ENCODE results near the gene FOXG1.

The FOXG1 gene

DNA sequence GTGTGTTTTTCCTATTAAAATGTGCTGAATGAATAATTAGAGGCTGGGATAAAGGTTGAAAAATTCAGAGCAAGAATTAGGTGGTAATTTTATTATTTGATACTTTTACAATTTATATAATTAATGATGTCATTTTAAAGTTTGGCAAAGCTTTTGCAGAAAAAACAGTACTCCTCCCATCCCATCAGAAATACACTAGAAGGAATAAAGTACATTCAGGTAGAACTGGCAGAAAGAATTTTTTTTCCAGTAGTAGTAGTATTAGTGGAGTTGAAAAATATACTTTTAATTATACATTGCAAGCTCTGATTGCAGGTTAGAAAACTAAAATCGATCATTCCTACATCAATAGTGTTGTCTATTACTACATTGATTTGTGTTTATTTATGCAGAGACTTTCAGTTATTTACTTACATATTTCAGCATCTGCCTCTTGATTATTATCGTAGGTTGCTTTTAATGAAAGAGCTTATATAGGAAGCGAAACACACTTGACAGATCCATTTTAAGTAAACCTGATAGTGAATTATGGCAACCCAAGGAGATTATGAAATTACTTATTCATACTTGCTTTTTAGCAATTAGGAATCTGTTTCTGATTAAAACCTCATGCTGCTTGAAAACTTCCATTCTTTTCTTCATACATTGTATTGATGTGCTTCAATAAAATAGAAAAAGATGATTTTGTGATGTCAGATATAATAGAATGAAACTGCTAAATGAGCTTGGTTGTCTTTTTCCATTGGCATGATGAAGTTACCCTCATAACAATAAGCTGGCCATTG lies 10.1 kb downstream of the FOXG1 start:
- DNase-seq (ENCODE audit: low spot score) = no peak

- no peak for DNase-seq (ENCODE audit: low spot score)
Measured at GRCh38 chr14:28777471-28778137, 11.0 kb downstream of the FOXG1 start.

GRCh38 chr14:28778138-28779117 lies 11.8 kb downstream of the FOXG1 start:
- DNase-seq (ENCODE audit: low spot score) = no peak

DNA sequence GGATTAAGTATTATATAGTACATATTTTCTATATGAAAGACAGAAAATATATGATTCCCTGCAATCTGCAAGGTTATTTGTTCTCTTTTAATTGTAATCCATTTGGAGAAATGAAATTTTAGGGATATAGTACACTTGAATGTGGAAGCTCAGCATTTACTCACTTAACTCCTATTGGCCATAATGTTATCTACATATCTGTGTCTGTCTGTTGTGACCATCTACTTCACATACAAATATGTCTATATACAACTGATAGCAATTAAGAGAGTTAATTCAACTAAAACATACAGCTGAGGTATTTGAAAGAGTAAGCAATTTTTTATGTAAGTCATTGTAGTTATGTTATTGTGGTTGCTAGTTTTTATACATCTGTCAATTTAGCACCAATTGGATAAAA lies 12.9 kb downstream of the FOXG1 start:
- DNase-seq (ENCODE audit: low spot score) = no peak

- DNase-seq (ENCODE audit: low spot score) = no peak
Measured at GRCh38 chr14:28780843-28781820, 14.5 kb downstream of the FOXG1 start.

DNA sequence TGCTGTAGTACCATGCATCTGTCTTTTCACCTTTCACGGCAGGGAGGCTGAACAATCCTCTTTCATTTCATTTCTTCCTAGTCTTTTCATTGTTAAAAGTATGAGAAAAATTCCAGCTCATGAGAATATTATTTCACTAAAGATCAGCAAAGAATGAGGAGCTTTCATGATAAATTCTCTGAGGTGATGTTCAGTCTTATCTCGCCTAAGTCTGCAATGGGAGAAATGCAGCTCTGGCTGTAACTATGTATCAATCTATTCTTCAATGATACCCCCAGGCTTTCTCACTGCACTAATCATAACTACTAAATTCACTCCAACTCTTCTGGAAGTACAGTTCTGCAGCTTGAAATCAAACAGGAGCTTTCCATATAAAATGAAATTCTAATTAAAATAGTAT lies 15.7 kb downstream of the FOXG1 start:
- no peak for DNase-seq (ENCODE audit: low spot score)

GRCh38 chr14:28783664-28784063 lies 17.1 kb downstream of the FOXG1 start:
- no peak for DNase-seq (ENCODE audit: low spot score)

DNA sequence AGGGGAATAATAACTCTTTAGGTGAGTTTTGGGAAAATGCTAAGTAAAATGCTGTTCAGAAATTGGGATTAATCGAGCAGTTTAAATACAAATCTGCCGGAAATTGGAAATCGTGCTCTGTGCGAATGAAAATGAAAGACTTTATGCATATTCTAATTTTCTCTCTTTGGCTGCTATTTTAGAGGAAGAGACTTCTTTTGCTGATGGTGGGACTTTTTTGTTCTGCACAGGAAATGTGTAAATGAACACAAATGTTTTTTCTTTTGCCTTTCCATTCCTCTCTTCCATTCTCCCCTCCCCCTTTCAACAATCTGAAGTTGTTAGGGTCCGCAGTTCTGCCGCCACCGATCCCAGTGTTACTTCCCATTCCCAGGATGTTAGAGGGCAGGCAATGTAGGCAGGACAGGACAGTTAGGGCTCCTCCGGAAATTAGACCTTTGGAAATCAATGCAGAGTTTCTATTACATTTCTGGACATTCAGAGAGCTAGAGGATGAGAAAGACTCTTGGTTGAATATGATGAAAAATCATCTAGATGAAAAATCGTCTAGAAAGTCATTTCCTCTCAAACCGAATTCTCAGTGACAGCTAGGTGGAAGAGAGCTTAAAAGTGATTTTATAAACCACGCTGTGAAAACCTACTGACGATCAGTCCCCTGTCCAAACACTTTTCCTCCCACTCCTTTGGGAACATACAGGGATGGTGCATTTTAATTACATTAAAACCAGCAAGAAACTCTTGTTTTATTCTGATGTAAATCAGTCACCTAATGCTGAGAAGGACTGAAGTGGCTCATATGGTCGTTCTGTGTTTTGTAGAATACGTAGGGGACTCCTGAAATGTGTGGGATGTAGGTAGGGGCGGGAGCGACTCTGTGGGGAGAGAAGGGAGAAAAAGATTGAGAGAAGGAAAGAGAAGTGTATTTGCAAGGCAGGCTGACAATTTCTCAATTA lies 17.8 kb downstream of the FOXG1 start:
- DNase-seq (ENCODE audit: low spot score) = no peak

- peak; percentile 32 for DNase-seq (ENCODE audit: low spot score)
Measured at GRCh38 chr14:28785096-28785952, 18.7 kb downstream of the FOXG1 start.

DNA sequence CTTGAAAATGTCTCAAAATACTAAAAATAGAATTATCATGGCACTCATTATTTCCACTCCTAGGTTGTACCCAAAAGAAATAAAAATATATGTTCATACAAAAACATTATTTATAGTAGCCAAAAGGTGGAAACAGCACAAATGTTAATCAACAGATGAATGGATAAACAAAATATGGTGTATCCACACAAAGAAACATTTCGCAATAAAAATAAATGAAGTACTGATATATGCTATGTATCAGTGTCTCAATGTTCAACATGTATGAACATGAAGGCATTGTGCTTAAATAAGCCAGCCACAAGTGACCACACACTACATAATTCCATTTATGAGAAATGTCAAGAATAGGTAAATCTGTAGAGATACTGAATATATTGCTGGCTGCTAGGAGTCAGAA lies 40.9 kb downstream of the FOXG1 start:
- no peak for DNase-seq (ENCODE audit: low spot score)

DNA sequence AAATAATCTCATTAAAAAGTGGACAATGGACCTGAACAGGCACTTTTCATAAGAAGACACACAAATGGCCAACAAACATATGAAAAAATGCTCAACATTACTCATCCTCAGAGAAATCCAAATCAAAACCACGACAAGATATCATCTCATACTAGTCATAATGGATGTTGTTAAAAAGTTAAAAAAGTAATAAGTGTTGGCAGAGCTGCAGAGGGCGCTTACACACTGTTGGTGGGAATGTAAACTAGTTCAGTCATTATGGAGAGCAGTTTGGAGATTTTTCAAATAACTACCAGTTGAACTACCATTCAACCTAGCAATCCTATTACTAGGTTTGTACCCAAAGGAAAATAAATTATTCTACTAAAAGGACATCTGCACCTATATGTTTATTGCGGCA lies 47.2 kb downstream of the FOXG1 start:
- no peak for DNase-seq (ENCODE audit: low spot score)
